ENCODE data around the gene ZDHHC11.

ZDHHC11 gene, protein sequence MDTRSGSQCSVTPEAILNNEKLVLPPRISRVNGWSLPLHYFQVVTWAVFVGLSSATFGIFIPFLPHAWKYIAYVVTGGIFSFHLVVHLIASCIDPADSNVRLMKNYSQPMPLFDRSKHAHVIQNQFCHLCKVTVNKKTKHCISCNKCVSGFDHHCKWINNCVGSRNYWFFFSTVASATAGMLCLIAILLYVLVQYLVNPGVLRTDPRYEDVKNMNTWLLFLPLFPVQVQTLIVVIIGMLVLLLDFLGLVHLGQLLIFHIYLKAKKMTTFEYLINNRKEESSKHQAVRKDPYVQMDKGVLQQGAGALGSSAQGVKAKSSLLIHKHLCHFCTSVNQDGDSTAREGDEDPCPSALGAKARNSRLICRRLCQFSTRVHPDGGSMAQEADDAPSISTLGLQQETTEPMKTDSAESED

DNA sequence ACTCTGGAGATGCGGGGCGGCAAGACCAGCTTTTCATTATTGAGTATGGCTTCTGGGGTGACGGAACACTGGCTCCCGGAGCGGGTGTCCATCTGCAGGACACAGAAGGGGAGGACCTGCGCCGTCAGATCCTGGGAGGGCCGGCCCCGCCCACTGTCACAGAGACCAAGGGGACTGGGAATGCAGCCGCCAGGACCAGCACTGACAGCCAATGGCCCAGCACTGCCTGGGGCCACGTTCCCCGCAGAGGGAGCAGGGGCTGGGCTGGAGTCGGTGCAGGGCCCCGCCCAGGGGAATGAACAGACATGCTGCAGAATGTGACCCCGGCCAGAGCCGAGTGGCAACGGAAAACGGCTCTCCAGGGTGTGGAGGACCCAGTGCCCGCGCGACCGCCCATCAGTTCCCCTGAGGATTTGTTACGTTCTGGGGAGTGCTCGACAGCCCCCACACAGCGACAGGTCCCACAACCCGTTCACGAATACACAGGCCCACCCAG lies at the start of gene ZDHHC11:
Gene ZDHHC11, minus strand, starts transcription at position 476 of the 496 bp plus-strand sequence. Its CDS starts 384 bp downstream, at position 92.
- FAIRE-seq: no peak

DNA sequence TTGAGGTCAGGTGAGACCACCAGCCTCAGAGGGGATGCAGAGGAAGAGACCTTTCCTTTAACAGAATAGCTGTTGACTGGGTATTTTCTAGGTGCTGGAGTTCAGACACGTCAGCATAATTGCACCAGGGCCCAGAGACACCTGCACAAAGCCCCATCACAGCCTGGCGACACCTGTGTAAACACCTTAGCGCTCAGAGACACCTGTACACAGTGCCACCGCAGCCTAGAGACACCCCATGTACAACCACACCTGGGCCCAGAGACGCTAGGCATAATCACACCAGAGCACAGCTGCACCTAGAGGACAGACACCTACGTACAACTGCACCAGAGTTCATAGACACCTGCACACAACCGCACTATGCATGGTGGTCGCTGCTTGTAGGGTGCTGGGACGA lies 42.9 kb upstream of the ZDHHC11 start:
- FAIRE-seq: no peak

DNA sequence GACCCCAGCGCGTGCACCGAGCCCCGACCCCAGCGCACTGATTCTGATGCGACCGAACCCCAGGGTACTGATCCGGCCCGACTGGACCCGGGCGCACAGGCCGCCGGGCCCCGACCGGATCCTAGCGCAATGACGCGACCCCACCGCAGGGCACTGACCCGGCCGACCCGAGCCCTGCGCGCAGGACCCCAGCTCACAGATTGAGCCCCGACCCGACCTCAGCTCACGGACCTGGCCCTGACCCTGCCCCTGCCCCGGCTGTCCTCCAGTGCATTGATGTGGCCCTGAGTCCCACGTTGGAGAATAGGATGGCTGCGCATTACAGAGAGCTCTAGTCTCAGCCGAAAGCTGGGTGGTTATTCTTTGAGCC lies 42.3 kb upstream of the ZDHHC11 start:
- no peak for FAIRE-seq

DNA sequence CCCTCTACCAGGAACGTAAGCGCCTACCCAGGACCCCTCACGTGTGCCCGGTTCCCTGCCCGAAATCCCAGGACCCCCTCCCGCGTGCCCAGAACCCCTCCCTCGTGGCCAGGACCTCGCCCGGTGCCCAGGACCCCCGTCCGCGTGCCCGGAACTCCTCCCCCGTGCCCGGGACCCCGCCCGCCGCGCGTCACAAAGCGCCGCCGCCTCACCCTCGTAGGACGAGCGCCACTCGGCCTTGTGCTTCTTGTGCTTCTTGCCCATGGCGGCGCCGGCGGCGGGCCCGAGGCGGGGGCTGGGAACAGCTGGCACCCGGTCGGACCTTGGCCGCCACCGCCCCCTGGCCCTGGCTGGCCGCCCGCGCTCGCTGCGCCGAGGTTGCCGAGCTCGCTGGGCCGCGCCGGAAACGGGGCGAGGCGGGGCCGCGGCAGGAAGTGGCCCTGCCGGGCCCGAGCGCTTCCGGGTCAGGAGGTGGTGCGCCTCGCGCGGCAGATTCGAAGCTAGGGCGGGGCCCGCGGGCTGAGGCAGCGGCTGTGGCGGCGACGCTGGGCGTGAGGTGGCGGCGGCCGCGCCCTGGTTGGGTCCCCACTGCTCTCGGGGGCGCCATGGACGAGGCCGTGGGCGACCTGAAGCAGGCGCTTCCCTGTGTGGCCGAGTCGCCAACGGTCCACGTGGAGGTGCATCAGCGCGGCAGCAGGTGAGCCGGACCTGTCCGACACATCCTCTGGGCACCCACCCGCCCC lies 41.8 kb upstream of the ZDHHC11 start, which contains the start of the genes BRD9 and TRIP13:
Gene BRD9, minus strand, starts transcription at position 408 of the 743 bp plus-strand sequence. Its CDS starts 144 bp downstream, at position 264.
Gene TRIP13, plus strand, starts transcription at position 491 of the 743 bp plus-strand sequence. Its CDS starts 115 bp downstream, at position 606.
- no peak for FAIRE-seq

DNA sequence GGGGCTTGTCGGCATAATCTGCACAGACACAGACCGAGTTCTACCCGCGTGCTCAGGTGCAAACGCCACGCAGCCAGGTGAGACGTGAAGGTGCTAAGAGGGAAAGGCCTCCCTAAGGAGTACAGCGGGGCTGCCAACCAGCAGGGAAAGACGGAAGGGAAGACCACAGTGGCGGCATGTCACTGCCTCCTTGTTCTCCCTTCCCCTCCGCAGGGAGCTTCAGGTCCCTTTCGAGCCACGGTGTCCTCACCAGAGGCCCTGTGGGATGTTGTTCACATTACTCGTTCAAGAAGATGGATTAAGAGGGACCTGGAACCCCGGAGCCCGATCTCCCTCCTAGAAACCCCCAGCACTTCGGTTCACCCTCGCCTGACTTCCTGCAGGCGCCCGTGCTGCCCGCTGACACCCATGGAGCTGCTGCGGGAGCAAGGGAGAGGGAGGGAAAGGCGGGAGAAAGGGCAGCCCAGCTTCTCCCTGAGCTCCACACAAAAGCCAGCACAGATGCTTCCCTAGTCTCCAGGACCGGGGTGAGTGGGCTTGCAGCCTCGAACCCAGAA lies 41.1 kb upstream of the ZDHHC11 start:
- no peak for FAIRE-seq

DNA sequence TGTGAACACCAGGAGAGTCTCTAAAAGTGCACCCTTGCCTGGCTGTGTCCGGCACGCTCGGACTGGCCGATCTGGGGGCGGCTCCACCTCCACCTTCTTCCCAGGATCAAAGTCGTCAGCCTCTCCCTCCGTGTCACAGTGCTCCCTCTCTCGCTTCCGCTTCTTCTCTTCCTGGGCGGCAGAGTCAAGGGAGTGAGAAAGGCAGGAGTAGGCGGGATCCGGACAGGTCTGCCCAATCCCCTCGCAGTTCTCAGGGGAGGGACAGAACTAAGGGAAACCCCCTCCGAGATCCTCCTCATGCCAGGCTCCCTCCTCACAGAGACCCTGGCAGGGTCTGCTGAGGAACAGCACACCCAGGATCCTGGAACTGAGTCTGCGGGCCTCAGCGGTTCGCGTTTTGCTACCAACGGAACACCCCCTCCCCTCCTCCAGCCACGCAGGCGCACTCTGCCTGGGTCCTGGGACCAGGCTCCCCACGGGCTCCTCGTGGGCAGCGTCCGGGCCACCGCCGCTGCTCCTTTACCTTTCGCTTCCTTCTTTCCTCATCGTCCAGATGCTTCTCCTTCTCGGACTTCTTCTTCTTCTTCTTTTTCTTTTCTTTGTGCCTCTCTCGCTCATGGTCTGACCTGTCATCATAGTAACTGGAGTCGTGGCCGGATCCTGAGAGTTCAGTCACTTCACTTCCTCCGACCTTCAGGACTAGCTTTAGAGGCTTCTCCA lies 40.5 kb upstream of the ZDHHC11 start:
- no peak for FAIRE-seq

DNA sequence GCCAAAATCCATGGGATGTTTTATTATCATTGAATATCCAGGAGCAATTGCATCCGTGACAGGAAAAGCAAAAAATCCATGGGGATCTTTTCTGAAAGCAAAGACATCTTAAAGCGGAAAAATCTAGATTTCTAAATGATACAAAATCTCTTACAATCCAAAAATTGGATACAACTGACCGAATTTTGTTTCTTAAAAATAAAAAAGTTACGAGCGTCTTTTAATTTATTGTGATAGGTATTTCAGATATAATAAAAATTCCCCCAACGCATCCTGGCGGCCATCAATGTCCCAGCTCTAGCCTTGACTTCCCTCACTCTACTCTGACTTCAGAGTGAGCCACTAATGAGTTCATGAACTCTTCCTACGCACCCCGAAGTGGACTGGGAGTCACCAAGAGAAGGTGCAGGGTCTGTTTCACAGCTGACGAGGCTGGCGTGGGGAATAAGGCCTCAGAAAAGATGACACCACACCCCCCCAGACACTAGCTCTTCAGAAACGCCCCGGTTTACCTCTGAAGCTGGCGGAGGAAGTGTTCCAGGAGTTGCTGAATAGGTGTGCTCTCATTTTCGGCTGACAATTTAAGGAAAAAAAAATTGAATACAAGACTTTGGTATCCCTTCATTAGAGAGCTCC lies 38.4 kb upstream of the ZDHHC11 start:
- FAIRE-seq: no peak

DNA sequence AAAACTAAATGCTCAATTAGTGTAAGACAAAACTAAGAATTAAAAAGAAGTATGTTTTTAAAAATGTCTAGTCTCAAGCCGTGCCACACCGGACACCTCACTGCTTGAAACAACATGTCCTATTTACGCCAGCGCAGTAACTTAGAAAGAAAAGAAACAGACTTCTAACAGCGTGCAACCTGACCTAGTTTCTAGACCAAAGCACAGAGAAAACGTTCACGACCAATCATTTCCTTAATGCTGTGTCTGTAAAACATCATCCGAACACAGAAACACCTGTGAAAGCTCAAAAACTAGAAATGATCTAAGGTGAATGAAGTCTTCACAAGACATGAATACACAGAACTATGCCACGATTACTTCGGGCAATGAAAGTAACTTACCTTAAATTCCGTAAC lies 37.9 kb upstream of the ZDHHC11 start:
- no peak for FAIRE-seq

DNA sequence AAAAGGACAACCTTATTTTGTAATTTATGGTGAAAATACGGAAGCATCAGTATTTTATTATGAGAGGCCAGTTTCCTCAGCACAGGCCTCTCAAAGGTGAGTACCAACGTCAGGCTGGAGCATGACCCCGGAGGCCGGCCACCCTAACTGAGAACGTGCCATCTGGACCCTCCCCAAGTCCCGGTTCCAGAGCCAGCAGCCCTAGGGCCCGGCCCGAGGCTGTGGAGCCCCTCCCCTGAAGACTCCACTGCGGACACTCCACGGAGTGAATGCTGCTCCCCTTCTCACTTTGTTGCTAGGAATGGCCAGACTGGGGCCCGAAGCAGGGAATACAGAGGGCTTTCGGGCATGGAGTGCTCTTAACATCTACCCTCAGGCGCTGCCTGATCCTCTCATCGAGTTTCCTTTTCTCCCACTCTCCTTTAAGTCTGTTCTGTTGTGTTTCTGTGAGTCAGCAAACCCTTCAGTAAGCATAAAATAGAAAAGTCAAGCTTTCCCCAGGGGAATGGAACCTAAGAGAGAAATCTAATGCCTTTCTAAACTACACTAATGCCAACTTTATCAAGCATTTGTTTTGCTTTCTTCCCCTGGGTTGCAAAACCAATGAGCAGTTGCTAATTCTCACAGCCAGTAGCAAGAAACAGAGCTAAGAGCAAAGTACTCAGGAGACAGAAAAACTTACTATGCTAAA lies 37.3 kb upstream of the ZDHHC11 start:
- FAIRE-seq: no peak

DNA sequence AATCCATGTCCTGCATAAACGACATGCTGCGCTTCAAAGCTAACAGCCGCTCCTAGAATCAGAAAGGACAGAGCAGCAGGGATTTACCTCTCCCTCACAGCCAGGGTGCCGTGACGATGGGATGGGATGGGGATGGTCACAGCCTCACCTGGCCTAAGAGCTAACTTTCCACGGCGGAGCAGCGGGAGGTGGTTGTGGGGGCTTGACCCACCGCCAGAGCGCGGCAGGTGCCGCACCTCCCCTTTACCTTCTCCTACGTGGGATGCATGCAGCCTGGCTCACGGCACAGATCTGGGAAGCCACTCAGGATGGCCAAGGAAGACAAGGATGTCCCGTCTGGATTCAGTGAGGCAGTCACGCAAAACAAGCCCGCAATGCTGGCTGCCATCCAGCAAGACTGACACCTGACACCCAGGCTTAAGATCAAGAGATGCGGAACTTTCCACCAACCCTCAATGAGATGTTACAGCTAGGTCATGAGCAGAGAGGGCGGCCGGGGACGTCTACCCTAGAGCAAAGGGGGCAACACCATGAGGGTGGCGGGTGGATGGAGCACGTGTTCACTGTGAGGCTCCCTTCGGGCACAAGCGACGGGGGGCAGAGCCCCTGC lies 36.0 kb upstream of the ZDHHC11 start:
- FAIRE-seq: no peak

DNA sequence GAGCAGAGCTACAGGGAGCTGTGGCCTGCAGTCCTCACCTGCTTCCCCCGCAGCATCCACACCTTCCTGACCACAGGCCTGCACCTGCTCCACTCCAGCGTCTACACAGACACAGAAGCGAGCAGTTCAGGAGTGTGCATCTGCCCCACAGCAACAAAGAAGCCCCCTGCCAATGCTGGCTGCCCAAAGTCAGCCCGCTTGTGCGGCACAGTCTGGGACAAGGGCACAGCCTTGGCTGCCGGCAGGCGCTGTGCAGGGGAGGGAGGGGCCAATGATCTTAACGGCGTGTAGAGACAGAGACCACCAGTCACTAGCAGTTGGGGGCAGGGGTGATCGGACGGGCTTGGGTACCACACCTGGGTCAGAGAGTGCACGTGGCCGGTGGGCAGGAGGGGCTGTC lies 35.2 kb upstream of the ZDHHC11 start:
- no peak for FAIRE-seq

DNA sequence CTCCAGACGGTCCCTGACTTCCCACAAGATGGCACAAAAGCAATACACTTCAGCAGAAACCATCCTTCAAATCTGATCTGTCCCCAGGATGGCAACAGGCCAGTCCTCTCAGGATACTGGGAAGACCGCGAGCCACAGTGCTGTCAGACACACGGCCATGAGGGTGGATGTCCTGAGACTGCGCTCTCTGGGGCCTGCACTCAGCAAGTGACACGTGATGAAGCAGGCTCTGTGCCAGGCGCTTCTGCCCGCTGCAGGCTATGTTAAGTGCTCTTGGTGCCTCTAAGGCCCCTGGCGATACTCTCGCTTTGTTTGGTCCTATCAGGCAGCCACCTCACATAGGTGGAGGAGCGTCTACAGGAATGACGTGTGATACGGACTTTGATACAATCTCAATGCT lies 34.7 kb upstream of the ZDHHC11 start:
- no peak for FAIRE-seq

DNA sequence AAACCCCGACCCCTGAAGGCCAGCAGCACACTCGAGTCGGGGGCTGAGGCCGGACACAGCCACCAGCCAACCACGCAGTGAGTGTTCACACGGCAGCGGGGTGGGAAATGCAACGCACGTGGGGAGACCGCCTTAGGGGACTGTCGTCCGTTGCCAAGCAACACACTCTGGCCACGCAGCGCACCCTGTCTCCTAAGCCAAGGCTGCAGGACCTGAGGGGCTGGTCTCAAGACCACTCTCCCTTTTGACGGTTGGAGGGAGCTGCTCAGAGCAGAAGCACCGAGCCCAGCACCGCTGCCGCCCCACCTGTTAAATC lies 34.3 kb upstream of the ZDHHC11 start:
- FAIRE-seq: no peak

DNA sequence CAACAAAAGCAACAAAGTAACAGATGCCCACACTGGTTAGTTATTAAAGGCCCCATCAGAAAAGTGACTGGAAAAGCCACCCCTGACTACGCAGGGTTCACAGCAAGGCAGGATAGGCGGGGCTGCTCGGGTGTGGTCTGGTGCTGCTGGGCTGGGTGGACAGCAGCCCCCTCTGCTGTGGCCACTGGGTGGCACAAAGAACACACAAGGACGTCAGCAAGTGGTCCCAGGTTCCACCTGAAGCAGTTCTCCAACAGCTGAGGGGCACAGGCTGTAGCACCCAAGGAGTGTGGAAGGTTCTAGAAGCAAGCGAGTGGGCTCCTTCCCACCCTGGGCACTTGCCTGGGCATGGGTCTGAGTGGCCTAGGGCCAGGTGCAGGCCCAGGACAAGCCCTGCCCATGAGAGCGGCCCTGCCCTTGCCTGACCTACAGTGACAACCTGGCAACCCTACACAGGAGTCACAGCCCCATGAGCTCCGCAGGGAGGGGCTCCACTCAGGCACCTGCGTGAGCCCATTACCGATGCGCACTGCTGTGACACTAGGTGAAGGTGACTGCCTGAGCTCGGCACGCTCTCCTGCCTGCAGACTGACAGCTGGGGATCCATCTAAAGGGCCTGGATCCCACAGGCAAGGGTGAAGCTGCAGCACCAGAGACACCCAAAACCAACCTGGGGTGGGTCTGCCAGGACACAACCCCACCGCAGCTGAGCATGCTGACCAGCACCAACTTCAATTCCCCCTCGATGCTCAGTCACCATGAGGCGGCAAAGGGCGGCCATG lies 33.8 kb upstream of the ZDHHC11 start:
- FAIRE-seq: no peak

DNA sequence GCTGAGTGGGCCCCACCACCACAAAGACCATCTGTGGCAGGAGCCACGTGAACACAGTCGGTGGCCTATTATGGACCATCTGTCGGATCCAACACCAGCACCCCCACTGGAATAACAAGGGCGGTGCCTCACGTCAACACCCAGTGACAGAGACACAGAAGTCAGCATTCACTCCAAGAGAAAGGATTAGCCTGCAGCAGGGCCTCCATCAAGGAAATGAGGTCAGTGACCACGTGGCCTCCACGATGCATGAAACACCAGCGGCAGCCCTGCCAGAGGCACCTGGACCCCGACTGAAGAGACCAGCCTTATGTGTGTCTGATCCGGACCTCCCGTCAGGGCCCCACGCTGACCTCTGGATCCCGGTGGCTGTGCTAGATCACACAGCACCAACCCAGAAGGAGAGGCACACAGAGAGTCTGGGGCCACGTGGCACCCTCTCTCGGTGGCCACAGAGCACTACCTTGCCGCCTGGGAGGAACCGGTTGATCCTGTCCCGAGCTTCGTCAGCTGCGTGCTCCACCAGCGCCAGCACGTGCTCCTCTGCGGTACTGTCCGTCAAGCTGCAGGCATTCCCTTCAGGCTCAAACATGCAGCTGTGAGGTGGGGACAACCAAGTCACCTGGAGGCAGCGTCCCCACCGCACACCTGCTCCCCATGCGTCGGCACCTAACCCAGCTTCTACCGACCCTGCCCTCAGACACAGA lies 32.8 kb upstream of the ZDHHC11 start:
- no peak for FAIRE-seq

DNA sequence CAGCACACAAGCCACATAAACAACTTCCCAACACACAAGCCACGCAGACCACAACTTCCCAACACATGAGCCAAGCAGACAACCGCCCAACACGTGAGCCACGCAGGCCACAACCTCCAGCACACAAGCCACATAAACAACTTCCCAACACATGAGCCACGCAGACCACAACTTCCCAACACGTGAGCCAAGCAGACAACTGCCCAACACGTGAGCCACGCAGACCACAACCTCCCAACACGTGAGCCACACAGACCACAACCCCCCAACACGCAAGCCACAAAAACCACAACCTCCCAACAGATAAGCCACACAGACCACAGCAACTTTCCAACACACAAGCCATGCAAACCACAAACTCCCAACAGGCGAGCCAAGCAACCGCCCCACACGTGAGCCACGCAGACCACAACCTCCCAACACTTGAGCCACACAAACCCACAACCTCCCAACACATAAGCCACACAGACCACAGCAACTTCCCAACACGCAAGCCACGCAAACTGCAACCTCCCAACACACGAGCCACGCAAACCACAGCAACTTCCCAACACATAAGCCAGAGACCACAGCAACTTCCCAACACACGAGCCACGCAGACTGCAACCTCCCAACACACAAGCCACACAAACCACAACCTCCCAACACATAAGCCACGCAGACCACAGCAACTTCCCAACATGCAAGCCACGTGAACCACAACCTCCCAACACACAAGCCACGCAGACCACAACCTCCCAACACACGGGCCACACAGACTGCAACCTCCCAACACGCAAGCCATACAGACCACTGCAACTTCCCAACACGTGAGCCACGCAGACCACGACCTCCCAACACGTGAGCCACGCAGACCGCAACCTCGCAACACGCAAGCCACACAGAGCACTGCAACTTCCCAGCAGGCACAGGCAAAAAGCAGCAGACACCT lies 31.7 kb upstream of the ZDHHC11 start:
- no peak for FAIRE-seq

DNA sequence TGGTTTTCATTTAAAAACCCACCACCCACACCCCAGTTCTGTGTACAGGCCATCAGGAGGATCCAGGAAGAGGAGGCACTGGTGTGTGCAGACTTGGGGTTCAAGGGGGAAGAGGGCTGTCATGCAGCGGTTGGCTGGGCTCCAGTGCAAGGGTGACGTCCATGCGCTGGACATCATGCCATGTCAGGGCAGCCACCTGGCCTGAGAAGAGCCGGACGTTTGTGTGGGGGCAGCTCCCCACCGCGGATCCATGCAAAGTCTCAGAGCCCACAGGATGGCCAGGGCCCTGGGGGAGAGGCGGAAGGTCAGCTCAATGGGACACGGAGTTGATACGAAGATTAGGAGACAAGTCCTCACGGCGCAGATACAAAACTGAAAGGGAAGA lies 30.8 kb upstream of the ZDHHC11 start:
- FAIRE-seq: no peak

DNA sequence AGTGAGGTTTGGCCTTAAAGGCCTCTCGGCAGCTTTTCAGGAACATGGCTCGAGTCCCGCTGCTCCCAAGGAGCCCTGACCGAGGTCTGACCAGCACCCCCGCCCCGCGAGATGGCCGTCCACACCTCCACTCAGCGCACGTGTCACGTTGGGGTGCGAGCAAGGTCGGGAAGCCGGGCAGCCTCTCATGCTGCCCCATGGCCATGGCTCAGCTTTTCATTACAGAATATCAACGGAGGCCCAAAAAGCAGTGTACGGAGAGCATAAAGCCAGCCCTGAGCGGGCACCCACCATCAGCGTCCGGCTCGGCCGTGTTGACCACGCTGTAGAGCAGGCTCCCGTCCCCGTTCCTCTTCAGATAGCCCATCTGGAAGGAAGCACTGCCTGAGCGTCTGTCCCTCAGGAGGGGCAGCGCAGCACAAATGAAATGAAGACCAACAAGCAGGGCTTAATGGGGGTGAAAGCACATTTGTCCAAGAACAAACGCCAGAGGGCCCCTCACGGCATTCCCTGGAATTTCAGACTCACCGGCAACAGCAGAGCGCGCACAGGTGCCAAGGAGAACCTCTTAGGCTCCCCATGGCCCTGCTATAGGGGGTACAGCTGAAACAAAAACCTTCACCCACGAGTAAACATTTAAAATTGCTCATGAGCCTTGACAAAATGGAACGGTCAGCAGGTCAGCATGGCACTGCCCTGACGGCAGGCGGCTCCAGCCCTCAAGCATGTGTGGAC lies 30.2 kb upstream of the ZDHHC11 start:
- FAIRE-seq: no peak
